ENCODE measurements around the gene KCNMB4.

The KCNMB4 gene

DNA sequence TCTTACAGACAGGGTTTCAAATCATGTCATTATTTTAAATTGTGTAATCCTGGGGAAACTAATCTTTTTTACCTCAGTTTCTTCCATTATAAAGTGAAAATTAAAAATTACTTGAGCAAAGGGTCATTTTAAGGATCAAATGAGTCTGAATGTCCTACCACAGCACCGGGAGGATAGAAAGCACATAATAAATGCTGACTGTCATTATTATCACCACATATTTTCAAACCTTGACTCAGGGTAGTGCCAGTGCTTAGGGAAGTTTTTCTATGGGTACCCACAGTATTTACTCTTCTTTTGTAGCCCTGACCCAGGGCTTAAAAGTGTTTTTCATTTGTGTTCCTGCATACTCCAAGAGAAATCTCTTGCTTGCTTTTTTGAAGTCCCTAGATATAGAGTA lies 60.5 kb downstream of the KCNMB4 start:
- Histone ChIP-seq H3K4me3 (ENCODE audit: insufficient read depth, low read depth, low read length, poor library complexity, severe bottlenecking) (no peak overlapping the region), H3K27me3 (replicated peaks; ENCODE audit: control insufficient read depth, insufficient read depth, low read length, poor library complexity, severe bottlenecking) (no peaks in the 10 kb centered on the region), H3K4me1 (ENCODE audit: control insufficient read depth, insufficient read depth, low read length, poor library complexity, severe bottlenecking) (no peaks in the 10 kb centered on the region), H3K36me3 (ENCODE audit: control insufficient read depth, insufficient read depth, low read length) (no peaks in the 10 kb centered on the region), H3K27ac (ENCODE audit: insufficient read depth, low read length, poor library complexity, severe bottlenecking) (no peak overlapping the region), H3K9me3 (ENCODE audit: control insufficient read depth, low read length) (no peaks in the 10 kb centered on the region)
- DNase-seq, result no peak

DNA sequence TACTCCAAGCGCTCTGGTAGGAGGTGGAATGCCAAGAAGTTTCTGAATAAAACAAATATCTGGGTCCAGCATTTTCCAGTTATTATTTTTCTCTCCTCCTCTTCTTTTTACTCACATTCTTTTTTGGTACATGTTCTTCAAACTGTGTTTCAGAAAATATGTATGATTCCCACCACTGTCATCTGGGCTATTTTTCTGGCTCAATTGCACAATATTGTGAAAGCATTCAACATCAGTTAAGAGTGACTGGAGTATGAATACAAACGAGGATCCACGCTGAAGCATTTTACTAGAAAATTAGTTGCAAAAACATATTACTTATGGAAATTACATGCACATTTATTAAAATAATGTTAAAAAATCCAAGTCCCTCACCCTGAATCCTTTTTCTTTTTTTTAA lies 61.5 kb downstream of the KCNMB4 start:
- Histone ChIP-seq H3K4me1 (ENCODE audit: control insufficient read depth, insufficient read depth, low read length, poor library complexity, severe bottlenecking) (no peaks in the 10 kb centered on the region), H3K36me3 (ENCODE audit: control insufficient read depth, insufficient read depth, low read length) (no peaks in the 10 kb centered on the region), H3K27ac (ENCODE audit: insufficient read depth, low read length, poor library complexity, severe bottlenecking) (no peak overlapping the region), H3K27me3 (replicated peaks; ENCODE audit: control insufficient read depth, insufficient read depth, low read length, poor library complexity, severe bottlenecking) (no peaks in the 10 kb centered on the region), H3K9me3 (ENCODE audit: control insufficient read depth, low read length) (no peaks in the 10 kb centered on the region), H3K4me3 (ENCODE audit: insufficient read depth, low read depth, low read length, poor library complexity, severe bottlenecking) (no peak overlapping the region)
- no peak for DNase-seq

DNA sequence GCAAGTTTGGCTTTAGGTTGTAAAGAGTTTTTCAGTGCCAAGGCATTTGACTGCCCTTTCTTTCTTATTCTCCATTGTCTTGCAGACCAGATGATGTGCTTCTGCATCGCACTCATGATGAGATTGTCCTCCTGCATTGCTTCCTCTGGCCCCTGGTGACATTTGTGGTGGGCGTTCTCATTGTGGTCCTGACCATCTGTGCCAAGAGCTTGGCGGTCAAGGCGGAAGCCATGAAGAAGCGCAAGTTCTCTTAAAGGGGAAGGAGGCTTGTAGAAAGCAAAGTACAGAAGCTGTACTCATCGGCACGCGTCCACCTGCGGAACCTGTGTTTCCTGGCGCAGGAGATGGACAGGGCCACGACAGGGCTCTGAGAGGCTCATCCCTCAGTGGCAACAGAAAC lies 64.3 kb downstream of the KCNMB4 start:
- H3K9me3 ChIP-seq (ENCODE audit: control insufficient read depth, low read length), result no peaks in the 10 kb centered on the region
- DNase-seq, result no peak
- H3K27me3 ChIP-seq (replicated peaks; ENCODE audit: control insufficient read depth, insufficient read depth, low read length, poor library complexity, severe bottlenecking), result no peaks in the 10 kb centered on the region
- no peak overlapping the region for H3K27ac ChIP-seq (ENCODE audit: insufficient read depth, low read length, poor library complexity, severe bottlenecking)
- H3K36me3 ChIP-seq (ENCODE audit: control insufficient read depth, insufficient read depth, low read length), result no peaks in the 10 kb centered on the region
- H3K4me1 ChIP-seq (ENCODE audit: control insufficient read depth, insufficient read depth, low read length, poor library complexity, severe bottlenecking), result no peaks in the 10 kb centered on the region
- no peak overlapping the region for H3K4me3 ChIP-seq (ENCODE audit: insufficient read depth, low read depth, low read length, poor library complexity, severe bottlenecking)

DNA sequence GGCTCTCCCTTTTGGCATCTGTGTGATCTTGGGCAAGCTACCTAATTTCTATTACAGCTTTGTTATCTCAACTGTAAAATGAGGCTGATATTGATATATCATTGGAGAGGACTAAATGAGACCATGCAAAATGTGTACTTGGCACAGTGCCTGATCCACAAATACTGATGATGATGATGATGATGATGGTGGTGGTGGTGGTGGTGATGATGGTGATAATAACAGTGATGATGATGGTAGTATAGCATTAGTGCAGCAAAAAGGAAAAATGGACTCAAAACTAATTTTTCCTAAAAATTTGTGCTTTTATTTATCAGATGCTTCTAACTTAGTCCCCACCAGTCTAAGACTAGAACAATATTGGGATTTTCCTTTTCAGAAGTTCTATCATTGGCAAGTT lies 70.7 kb downstream of the KCNMB4 start:
- Histone ChIP-seq H3K27me3 (replicated peaks; ENCODE audit: control insufficient read depth, insufficient read depth, low read length, poor library complexity, severe bottlenecking) (no peaks in the 10 kb centered on the region), H3K36me3 (ENCODE audit: control insufficient read depth, insufficient read depth, low read length) (no peaks in the 10 kb centered on the region), H3K4me1 (ENCODE audit: control insufficient read depth, insufficient read depth, low read length, poor library complexity, severe bottlenecking) (no peaks in the 10 kb centered on the region), H3K27ac (ENCODE audit: insufficient read depth, low read length, poor library complexity, severe bottlenecking) (no peak overlapping the region), H3K4me3 (ENCODE audit: insufficient read depth, low read depth, low read length, poor library complexity, severe bottlenecking) (no peak overlapping the region), H3K9me3 (ENCODE audit: control insufficient read depth, low read length) (no peaks in the 10 kb centered on the region)
- no peak for DNase-seq

DNA sequence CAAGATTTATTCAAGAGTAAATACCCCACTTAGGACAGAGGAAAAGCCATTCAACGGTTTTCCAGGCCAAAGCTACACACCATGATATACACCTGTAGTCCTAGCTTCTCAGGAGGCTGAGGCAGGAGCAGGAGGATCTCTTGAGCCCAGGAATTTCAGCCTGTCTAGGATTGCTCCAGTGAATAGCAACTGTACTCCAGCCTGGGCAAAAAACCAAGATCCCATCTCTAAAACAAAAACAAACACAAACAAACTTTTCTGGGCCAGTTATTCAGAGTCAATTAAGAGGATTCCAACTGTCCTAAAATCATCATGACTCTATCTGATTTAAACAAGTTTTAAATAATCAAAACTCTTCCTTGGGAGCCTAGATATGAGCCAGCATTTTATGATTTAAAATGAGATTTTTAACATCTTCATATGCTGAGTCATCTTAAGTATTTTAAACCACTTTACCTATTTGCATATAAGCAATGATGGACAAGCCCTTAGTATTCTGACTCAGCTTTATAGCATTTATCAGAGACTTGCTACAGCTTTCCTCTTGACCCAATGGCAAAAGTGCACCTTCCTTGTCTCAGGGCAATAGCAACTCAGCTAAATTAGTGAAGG lies 77.1 kb downstream of the KCNMB4 start:
- no peaks in the 10 kb centered on the region for H3K27me3 ChIP-seq (replicated peaks; ENCODE audit: control insufficient read depth, insufficient read depth, low read length, poor library complexity, severe bottlenecking)
- no peaks in the 10 kb centered on the region for H3K4me1 ChIP-seq (ENCODE audit: control insufficient read depth, insufficient read depth, low read length, poor library complexity, severe bottlenecking)
- H3K36me3 ChIP-seq (ENCODE audit: control insufficient read depth, insufficient read depth, low read length), result no peaks in the 10 kb centered on the region
- no peak overlapping the region for H3K4me3 ChIP-seq (ENCODE audit: insufficient read depth, low read depth, low read length, poor library complexity, severe bottlenecking)
- H3K9me3 ChIP-seq (ENCODE audit: control insufficient read depth, low read length), result no peaks in the 10 kb centered on the region
- DNase-seq, result no peak
- no peak overlapping the region for H3K27ac ChIP-seq (ENCODE audit: insufficient read depth, low read length, poor library complexity, severe bottlenecking)

DNA sequence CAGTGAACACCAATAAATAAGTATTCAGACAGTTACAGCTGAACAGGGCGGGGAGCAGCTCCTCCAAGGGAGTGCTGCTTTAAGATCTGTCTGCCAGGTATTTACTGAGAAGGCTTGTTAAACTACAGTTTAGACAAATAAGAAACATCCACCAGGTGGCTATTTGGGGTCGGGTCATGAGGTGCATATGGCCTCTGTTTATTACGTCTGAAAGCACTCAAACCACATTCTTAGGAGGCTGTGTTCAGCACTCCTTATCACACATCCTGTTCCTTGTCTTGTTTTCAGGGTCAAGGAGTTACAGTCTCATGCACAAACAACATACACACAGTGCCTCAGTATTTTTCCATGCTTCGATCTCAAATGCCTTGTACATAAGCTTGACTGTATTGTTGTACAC lies 78.8 kb downstream of the KCNMB4 start:
- H3K9me3 ChIP-seq (ENCODE audit: control insufficient read depth, low read length), result no peaks in the 10 kb centered on the region
- H3K4me3 ChIP-seq (ENCODE audit: insufficient read depth, low read depth, low read length, poor library complexity, severe bottlenecking), result no peak overlapping the region
- no peaks in the 10 kb centered on the region for H3K4me1 ChIP-seq (ENCODE audit: control insufficient read depth, insufficient read depth, low read length, poor library complexity, severe bottlenecking)
- no peak overlapping the region for H3K27ac ChIP-seq (ENCODE audit: insufficient read depth, low read length, poor library complexity, severe bottlenecking)
- no peaks in the 10 kb centered on the region for H3K36me3 ChIP-seq (ENCODE audit: control insufficient read depth, insufficient read depth, low read length)
- no peak for DNase-seq
- H3K27me3 ChIP-seq (replicated peaks; ENCODE audit: control insufficient read depth, insufficient read depth, low read length, poor library complexity, severe bottlenecking), result no peaks in the 10 kb centered on the region

DNA sequence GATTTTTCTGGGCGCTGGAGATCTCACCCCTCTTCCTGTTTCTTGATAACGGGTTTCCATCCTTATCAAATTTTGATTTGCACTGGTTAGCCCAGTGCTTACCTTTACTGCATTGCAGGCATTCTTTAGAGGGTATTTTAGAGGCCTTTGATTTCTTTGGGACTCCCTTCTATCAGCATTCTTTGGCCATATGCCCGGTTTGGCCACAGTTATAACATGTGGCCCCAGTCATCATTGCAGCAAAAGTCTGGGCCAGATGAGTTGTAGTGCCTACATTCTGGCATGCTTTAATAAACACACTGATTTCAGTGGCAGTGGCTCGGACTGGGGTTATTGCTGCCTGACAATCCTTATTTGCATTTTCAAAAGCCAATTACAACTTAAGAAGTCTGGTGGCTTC lies 82.3 kb downstream of the KCNMB4 start:
- Histone ChIP-seq H3K4me3 (ENCODE audit: insufficient read depth, low read depth, low read length, poor library complexity, severe bottlenecking) (no peak overlapping the region), H3K36me3 (ENCODE audit: control insufficient read depth, insufficient read depth, low read length) (no peaks in the 10 kb centered on the region), H3K9me3 (ENCODE audit: control insufficient read depth, low read length) (peaks cover 9% of the 10 kb centered on the region), H3K27me3 (replicated peaks; ENCODE audit: control insufficient read depth, insufficient read depth, low read length, poor library complexity, severe bottlenecking) (no peaks in the 10 kb centered on the region), H3K27ac (ENCODE audit: insufficient read depth, low read length, poor library complexity, severe bottlenecking) (no peak overlapping the region), H3K4me1 (ENCODE audit: control insufficient read depth, insufficient read depth, low read length, poor library complexity, severe bottlenecking) (no peaks in the 10 kb centered on the region)
- DNase-seq, result no peak

DNA sequence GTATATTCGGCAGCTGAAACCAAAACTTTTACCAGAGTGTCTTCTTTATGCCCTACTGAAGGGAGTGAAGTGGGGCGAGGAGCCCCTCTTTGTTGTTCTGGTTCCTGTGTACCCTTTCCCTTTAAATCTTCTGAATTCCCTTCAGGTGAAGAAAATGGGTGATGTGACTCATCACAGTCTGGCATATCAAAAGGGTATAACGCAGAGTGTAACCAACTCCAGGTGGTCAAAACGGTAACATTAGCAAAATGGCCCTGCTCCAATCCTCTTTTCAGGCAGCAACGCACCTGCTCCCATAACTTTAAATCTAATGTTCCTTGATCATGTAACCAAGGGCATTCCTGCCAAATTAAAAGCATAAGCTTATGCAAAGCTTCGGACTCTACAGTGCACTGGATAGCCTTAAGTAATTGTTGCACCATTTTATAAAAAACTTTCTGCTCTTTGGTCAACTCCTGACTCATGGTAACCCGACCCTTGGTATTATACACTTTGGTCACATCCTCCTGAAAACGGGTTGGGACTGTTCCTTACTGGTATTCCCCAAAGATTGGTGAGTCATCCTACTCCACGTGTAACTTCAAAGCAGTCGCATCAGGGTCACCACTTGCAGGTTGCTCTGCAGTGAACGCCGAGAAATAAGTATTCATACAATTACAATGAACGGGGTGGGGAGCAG lies 83.1 kb downstream of the KCNMB4 start:
- H3K27me3 ChIP-seq (replicated peaks; ENCODE audit: control insufficient read depth, insufficient read depth, low read length, poor library complexity, severe bottlenecking), result no peaks in the 10 kb centered on the region
- no peak overlapping the region for H3K4me3 ChIP-seq (ENCODE audit: insufficient read depth, low read depth, low read length, poor library complexity, severe bottlenecking)
- peaks cover 9% of the 10 kb centered on the region for H3K9me3 ChIP-seq (ENCODE audit: control insufficient read depth, low read length)
- no peak for DNase-seq
- no peaks in the 10 kb centered on the region for H3K36me3 ChIP-seq (ENCODE audit: control insufficient read depth, insufficient read depth, low read length)
- H3K4me1 ChIP-seq (ENCODE audit: control insufficient read depth, insufficient read depth, low read length, poor library complexity, severe bottlenecking), result no peaks in the 10 kb centered on the region
- H3K27ac ChIP-seq (ENCODE audit: insufficient read depth, low read length, poor library complexity, severe bottlenecking), result no peak overlapping the region

DNA sequence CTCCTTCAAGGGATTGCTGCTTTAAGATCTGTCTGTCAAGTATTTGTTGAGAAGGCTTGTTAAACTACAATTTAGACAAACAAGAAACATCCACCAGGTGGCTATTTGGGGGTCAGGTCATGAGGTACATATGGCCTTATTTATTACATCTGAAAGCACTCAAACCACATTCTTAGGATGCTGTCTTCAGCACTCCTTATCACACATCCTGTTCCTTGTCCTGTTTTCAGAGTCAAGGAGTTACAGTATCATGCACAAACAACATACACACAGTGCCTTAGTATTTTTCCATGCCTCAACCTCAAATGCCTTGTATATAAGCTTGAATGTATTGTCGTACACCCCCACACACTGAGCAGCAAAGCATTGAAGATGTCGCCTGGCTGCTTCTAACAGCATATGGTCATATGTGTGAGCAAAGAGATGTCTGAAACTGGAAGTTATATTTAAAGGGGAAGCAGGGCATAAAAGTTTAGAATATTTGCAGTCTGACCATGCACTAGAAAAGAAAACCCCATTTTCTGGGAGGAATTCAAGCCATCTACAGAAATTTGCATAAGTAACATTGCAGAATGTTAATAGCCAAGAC lies 83.8 kb downstream of the KCNMB4 start:
- no peak for DNase-seq
- H3K27ac ChIP-seq (ENCODE audit: insufficient read depth, low read length, poor library complexity, severe bottlenecking), result no peak overlapping the region
- H3K36me3 ChIP-seq (ENCODE audit: control insufficient read depth, insufficient read depth, low read length), result no peaks in the 10 kb centered on the region
- no peak overlapping the region for H3K4me3 ChIP-seq (ENCODE audit: insufficient read depth, low read depth, low read length, poor library complexity, severe bottlenecking)
- no peaks in the 10 kb centered on the region for H3K4me1 ChIP-seq (ENCODE audit: control insufficient read depth, insufficient read depth, low read length, poor library complexity, severe bottlenecking)
- H3K27me3 ChIP-seq (replicated peaks; ENCODE audit: control insufficient read depth, insufficient read depth, low read length, poor library complexity, severe bottlenecking), result no peaks in the 10 kb centered on the region
- H3K9me3 ChIP-seq (ENCODE audit: control insufficient read depth, low read length), result peaks cover 9% of the 10 kb centered on the region

DNA sequence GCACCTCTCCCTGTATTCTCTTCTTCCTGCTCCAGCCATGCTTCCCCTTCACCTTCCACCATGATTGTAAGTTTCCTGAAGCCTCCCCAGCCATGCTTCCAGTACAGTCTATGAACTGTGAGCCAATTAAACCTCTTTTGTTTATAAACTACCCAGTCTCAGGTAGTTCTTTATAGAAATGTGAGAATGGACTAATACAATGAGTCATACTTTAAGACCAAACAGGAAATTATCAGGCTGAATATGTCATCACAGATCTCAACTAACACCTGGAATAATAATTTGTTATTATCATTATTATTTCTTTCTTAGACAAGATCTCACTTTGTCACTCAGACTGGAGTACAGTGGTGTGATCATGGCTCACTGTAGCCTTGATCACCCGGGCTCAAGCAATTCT lies 85.4 kb downstream of the KCNMB4 start:
- H3K4me3 ChIP-seq (ENCODE audit: insufficient read depth, low read depth, low read length, poor library complexity, severe bottlenecking), result no peak overlapping the region
- DNase-seq, result no peak
- no peak overlapping the region for H3K27ac ChIP-seq (ENCODE audit: insufficient read depth, low read length, poor library complexity, severe bottlenecking)
- no peaks in the 10 kb centered on the region for H3K4me1 ChIP-seq (ENCODE audit: control insufficient read depth, insufficient read depth, low read length, poor library complexity, severe bottlenecking)
- no peaks in the 10 kb centered on the region for H3K27me3 ChIP-seq (replicated peaks; ENCODE audit: control insufficient read depth, insufficient read depth, low read length, poor library complexity, severe bottlenecking)
- H3K9me3 ChIP-seq (ENCODE audit: control insufficient read depth, low read length), result peaks cover 9% of the 10 kb centered on the region
- H3K36me3 ChIP-seq (ENCODE audit: control insufficient read depth, insufficient read depth, low read length), result no peaks in the 10 kb centered on the region
